Mucosa of stomach (tissue), 1 donor: Measurements from ENCODE around the gene ATOH8.

ENCODE experiments used
- H3K27me3 ChIP-seq: one replicate; pipeline ENCODE4 v1.7.0; 2013; ENCODE audit warnings: mild to moderate bottlenecking, low read length; ENCODE audit not compliant: control insufficient read depth, insufficient read depth
- H3K36me3 ChIP-seq: one replicate; pipeline ENCODE4 v1.7.0; 2013; ENCODE audit warnings: low read length; ENCODE audit not compliant: control insufficient read depth, insufficient read depth
- H3K4me1 ChIP-seq: one replicate; pipeline ENCODE4 v1.7.0; 2013; ENCODE audit warnings: mild to moderate bottlenecking, low read length; ENCODE audit not compliant: control insufficient read depth, insufficient read depth
- H3K4me3 ChIP-seq: one replicate; pipeline ENCODE4 v1.7.0; 2013; ENCODE audit warnings: low read length
- H3K9ac ChIP-seq: one replicate; pipeline ENCODE4 v1.7.0; 2013; ENCODE audit warnings: mild to moderate bottlenecking, low read length, moderate library complexity
- H3K9me3 ChIP-seq: one replicate; pipeline ENCODE4 v1.7.0; 2013; ENCODE audit warnings: mild to moderate bottlenecking, low read length, moderate library complexity; ENCODE audit not compliant: control insufficient read depth
- donor health status: Pancreatic carcinoma.

Gene ATOH8

GRCh38 chr2:85743304-85743978 lies 10.3 kb upstream of the ATOH8 start:
- Histone ChIP-seq H3K36me3 (no peaks in the 10 kb centered on the region), H3K27me3 (no peaks in the 10 kb centered on the region), H3K4me3 (no peak overlapping the region), H3K9ac (no peak overlapping the region), H3K9me3 (no peaks in the 10 kb centered on the region), H3K4me1 (peaks cover 46% of the 10 kb centered on the region)

GRCh38 chr2:85744055-85744454 lies 9.7 kb upstream of the ATOH8 start:
- H3K4me1 ChIP-seq: peaks cover 51% of the 10 kb centered on the region
- H3K27me3 ChIP-seq: no peaks in the 10 kb centered on the region
- H3K36me3 ChIP-seq: no peaks in the 10 kb centered on the region
- H3K9ac ChIP-seq: no peak overlapping the region
- H3K9me3 ChIP-seq: no peaks in the 10 kb centered on the region
- no peak overlapping the region for H3K4me3 ChIP-seq

- Histone ChIP-seq H3K9ac (no peak overlapping the region), H3K9me3 (no peaks in the 10 kb centered on the region), H3K27me3 (no peaks in the 10 kb centered on the region), H3K4me3 (no peak overlapping the region), H3K4me1 (peaks cover 56% of the 10 kb centered on the region), H3K36me3 (no peaks in the 10 kb centered on the region)
Observed at GRCh38 chr2:85744741-85745601, 8.8 kb upstream of the ATOH8 start.

- no peak overlapping the region for H3K9ac ChIP-seq
- H3K36me3 ChIP-seq: no peaks in the 10 kb centered on the region
- no peak overlapping the region for H3K4me3 ChIP-seq
- H3K27me3 ChIP-seq: no peaks in the 10 kb centered on the region
- H3K9me3 ChIP-seq: no peaks in the 10 kb centered on the region
- peaks cover 55% of the 10 kb centered on the region for H3K4me1 ChIP-seq
Observed at GRCh38 chr2:85745619-85746018, 8.2 kb upstream of the ATOH8 start.

- Histone ChIP-seq H3K4me1 (peaks cover 47% of the 10 kb centered on the region), H3K9ac (no peak overlapping the region), H3K36me3 (no peaks in the 10 kb centered on the region), H3K27me3 (no peaks in the 10 kb centered on the region), H3K9me3 (no peaks in the 10 kb centered on the region), H3K4me3 (no peak overlapping the region)
Observed at GRCh38 chr2:85746321-85747004, 7.3 kb upstream of the ATOH8 start.

GRCh38 chr2:85747441-85747840 lies 6.3 kb upstream of the ATOH8 start:
- H3K36me3 ChIP-seq: no peaks in the 10 kb centered on the region
- no peaks in the 10 kb centered on the region for H3K9me3 ChIP-seq
- H3K4me3 ChIP-seq: no peak overlapping the region
- H3K4me1 ChIP-seq: peaks cover 37% of the 10 kb centered on the region
- peaks cover 6% of the 10 kb centered on the region for H3K27me3 ChIP-seq
- H3K9ac ChIP-seq: no peak overlapping the region

- no peak overlapping the region for H3K9ac ChIP-seq
- H3K4me3 ChIP-seq: no peak overlapping the region
- peaks cover 13% of the 10 kb centered on the region for H3K27me3 ChIP-seq
- no peaks in the 10 kb centered on the region for H3K9me3 ChIP-seq
- H3K36me3 ChIP-seq: no peaks in the 10 kb centered on the region
- peaks cover 34% of the 10 kb centered on the region for H3K4me1 ChIP-seq
Observed at GRCh38 chr2:85748039-85748734, 5.6 kb upstream of the ATOH8 start.

- H3K4me3 ChIP-seq: no peak overlapping the region
- H3K27me3 ChIP-seq: peaks cover 17% of the 10 kb centered on the region
- H3K9ac ChIP-seq: no peak overlapping the region
- peaks cover 27% of the 10 kb centered on the region for H3K4me1 ChIP-seq
- no peaks in the 10 kb centered on the region for H3K9me3 ChIP-seq
- no peaks in the 10 kb centered on the region for H3K36me3 ChIP-seq
Observed at GRCh38 chr2:85748985-85749875, 4.6 kb upstream of the ATOH8 start.

GRCh38 chr2:85750587-85751575 lies 2.9 kb upstream of the ATOH8 start:
- Histone ChIP-seq H3K36me3 (no peaks in the 10 kb centered on the region), H3K9me3 (no peaks in the 10 kb centered on the region), H3K4me3 (no peak overlapping the region), H3K9ac (no peak overlapping the region), H3K27me3 (peaks cover 31% of the 10 kb centered on the region), H3K4me1 (peaks cover 31% of the 10 kb centered on the region)

- Histone ChIP-seq H3K36me3 (no peaks in the 10 kb centered on the region), H3K9me3 (no peaks in the 10 kb centered on the region), H3K4me1 (peaks cover 39% of the 10 kb centered on the region), H3K4me3 (no peak overlapping the region), H3K9ac (no peak overlapping the region), H3K27me3 (peaks cover 35% of the 10 kb centered on the region)
Observed at GRCh38 chr2:85751627-85752026, 2.2 kb upstream of the ATOH8 start.
